Renal pelvis (tissue), 3 donors: ENCODE measurements around the gene SMIM41. TPM values are rescaled to one million over a fixed set of nuclear protein-coding genes. Genes with fewer than 3 reads are reported as not detected.

Experiments used
- polyA plus RNA-seq, 3 donors: library from polyadenylated mRNA; unstranded; fragments of 120-200 nt; gene quantifications; one replicate each; pipeline ENCODE4 v1.2.1, GENCODE V29; 2013; ENCODE audit not compliant: insufficient read length in 3 of 3

The SMIM41 gene
- polyA plus RNA-seq, 3 donors: 0.61 to 0.73 (median 0.73) TPM

Other genes starting within 250 kb of the SMIM41 start
- gene FIGNL2, start 231.0 kb upstream of the SMIM41 start, polyA plus RNA-seq: 1 to 10 TPM; 5.4 to 7.0 (median 6.2) TPM
- under 1 TPM; 0.14 to 0.73 (median 0.53) TPM for gene ANKRD33, start 191.6 kb upstream of the SMIM41 start, polyA plus RNA-seq
- gene ACVRL1, start 172.2 kb upstream of the SMIM41 start, polyA plus RNA-seq: 10 to 100 TPM; 33.6 to 37.1 (median 34.3) TPM
- gene ACVR1B, start 128.0 kb upstream of the SMIM41 start, polyA plus RNA-seq: 10 to 100 TPM; 53.4 to 65.8 (median 58.7) TPM
- 10 to 100 TPM; 17.7 to 20.3 (median 19.3) TPM for gene TAMALIN, start 72.8 kb upstream of the SMIM41 start, polyA plus RNA-seq
- 10 to 100 TPM in 2 of 3 donors, 1 to 10 TPM in 1; 9.5 to 14.7 (median 14.1) TPM for gene NR4A1, start 28.3 kb upstream of the SMIM41 start, polyA plus RNA-seq
- gene ATG101, start 9.7 kb upstream of the SMIM41 start, polyA plus RNA-seq: 10 to 100 TPM; 28.7 to 34.0 (median 30.1) TPM
- gene KRT80, start 112.3 kb downstream of the SMIM41 start, polyA plus RNA-seq: 1 to 10 TPM in 1 of 3 donors, under 1 TPM in 2; 0.70 to 1.1 (median 0.99) TPM
- gene KRT7, start 153.5 kb downstream of the SMIM41 start, polyA plus RNA-seq: 10 to 100 TPM; 62.3 to 83.1 (median 64.3) TPM
- not detected for gene KRT86, start 194.9 kb downstream of the SMIM41 start, polyA plus RNA-seq
- gene KRT81, start 211.8 kb downstream of the SMIM41 start, polyA plus RNA-seq: under 1 TPM in 1 of 3 donors, not detected in 2; 0.11 TPM
- gene KRT83, start 241.7 kb downstream of the SMIM41 start, polyA plus RNA-seq: not detected